GM11168 (cell line): ENCODE measurements around the gene RNF40.
"Not testable (repeated sequence)": the region's sequence is repeated elsewhere in the genome, so short reads cannot be mapped to it uniquely, and the experiment has no call there.

Source experiments
- in situ Hi-C: fragments of 300-500 bp; cut with MboI; formaldehyde crosslinking; loops from one replicate; pipeline ENCODE4 v1.12.0; 2022; ENCODE audit warnings: low sequenced_read_pairs; ENCODE audit not compliant: unreplicated experiment

Gene RNF40

GRCh38 chr16:30805370-30806169, 43.4 kb downstream of the RNF40 start:
- in situ Hi-C loops = no loop called here

DNA sequence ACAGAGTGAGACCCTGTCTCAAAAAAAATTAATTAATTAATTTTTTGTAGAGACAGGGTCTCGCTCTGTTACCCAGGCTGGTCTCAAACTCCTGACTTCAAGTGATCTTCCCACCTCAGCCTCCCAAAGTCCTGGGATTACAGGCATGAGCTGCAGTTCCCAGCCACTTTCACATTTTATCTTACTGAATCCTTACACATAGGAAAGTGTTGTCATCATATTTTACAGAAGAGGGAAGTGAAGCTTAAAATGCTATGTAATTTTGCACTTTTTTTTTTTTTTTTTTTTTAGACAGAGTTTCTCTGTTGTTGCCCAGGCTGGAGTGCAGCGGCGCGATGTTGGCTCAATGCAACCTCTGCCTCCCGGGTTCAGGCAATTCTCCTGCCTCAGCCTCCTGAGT, 46.0 kb downstream of the RNF40 start:
- in situ Hi-C loops = no loop called here

GRCh38 chr16:30808890-30809426, 46.8 kb downstream of the RNF40 start:
- in situ Hi-C loops = not testable (repeated sequence)

GRCh38 chr16:30809675-30810074, 47.6 kb downstream of the RNF40 start:
- in situ Hi-C loops = not testable (repeated sequence)

DNA sequence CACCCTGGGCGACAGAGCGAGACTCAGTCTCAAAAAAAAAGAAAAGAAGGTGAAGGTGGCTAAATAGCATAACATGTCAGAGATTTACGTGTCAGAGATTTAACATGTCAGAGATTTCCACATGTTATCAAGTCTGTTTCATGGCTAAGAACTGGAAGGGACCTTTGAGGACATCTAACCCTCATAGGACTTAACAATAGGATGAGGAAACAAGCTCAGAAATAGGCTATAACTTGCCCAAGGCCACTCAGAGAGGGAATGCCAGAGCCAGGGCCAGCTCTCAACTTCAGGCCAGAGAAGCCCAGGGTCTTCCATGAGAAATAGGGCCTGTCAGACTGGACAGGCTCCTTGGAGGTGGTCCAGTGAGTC, 51.7 kb downstream of the RNF40 start:
- in situ Hi-C loops = no loop called here

DNA sequence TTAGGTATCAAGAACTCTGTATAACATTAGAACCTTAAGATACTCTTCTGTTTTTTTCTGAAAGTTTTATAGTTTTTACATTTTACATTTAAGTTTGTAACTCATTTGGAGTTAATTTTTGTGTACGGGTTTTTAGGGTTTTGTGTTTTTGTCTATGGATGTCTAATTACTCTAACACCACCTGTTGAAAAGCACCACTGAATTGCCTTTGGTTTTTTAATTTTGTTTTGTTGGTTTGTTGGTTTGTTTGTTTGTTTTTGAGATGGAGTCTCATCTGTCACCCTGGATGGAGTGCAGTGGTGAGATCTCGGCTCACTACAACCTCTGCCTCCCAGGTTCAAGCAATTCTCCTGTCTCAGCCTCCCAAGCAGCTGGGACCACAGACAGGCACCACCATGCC, 54.6 kb downstream of the RNF40 start:
- in situ Hi-C loops = no loop called here

DNA sequence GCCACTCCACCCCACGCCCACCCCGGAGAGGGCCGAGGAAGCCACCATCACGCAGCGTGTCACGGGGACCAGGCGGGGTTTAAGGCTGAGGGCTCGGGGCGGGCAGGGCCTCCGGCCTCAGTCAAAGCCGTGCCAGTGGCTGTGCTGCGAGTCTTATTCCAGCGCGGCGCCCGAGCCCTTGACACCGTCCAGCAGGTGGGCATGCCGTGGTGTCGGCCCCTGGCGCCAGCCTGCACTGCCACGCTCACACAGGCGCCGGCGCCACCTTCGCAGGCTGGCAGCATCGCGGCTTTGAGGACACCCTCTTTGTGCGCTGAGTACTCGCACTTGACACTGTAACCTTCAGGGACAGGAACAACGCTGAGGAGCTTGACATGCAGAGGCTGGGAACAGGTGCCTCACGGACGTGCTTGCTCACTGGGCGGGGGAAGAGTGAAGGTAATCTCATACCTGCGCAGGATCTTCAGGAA, 58.9 kb downstream of the RNF40 start:
- in situ Hi-C loops = no loop called here

- in situ Hi-C loops = not testable (repeated sequence)
Measured at GRCh38 chr16:30821441-30821840, 59.3 kb downstream of the RNF40 start.

DNA sequence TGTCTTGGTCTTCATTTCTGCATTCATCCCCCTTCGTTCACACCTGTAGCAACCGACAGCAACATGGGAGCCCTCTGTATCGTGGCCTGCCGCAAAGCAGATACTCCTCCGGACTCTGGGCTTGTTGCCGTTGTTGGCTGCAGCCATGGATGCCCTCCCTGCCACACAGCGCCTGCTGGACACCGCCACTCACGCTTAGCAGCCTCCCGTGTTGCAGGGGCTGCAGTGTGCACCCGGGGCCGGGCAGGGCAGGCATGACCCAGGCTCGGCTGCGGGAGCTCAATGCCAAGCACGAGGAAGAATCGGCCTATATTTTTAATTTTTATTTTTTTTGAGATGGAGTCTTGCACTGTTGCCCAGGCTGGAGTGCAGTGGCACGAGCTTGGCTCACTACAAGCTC, 59.8 kb downstream of the RNF40 start:
- in situ Hi-C loops = no loop called here
